Aorta (tissue), 5 donors: ENCODE data around the gene ALOX12. TPM values are rescaled to one million over a fixed set of nuclear protein-coding genes. Genes with fewer than 3 reads are reported as not detected.

Source experiments
- ATAC-seq: fragments of 200-7000 bp; cut with Tn5 transposase; one replicate; pipeline ENCODE4 v1.9.1; 2022; ENCODE audit warnings: moderate library complexity; ENCODE audit not compliant: low FRiP score
- DNase-seq, 2 donors: peaks; one replicate each; pipeline ENCODE4 v3.0.0-alpha.2; 2020
- H3K27ac ChIP-seq, 2 donors: one replicate each; pipeline ENCODE4 v1.5.1; 2013; ENCODE audit warnings: low read length in 2 of 2, mild to moderate bottlenecking in 2 of 2, moderate library complexity in 2 of 2, control low read depth in 1 of 2, inconsistent platforms in 1 of 2, low read depth in 1 of 2
- H3K27me3 ChIP-seq, 2 donors: one replicate each; pipeline ENCODE4 v1.6.1; 2013; ENCODE audit warnings: control low read depth in 1 of 2, low read length in 1 of 2, mild to moderate bottlenecking in 1 of 2, moderate library complexity in 1 of 2; ENCODE audit not compliant: insufficient read depth in 2 of 2, control insufficient read depth in 1 of 2
- H3K36me3 ChIP-seq, 2 donors: one replicate each; pipeline ENCODE4 v1.6.1; 2013; ENCODE audit warnings: control low read depth in 1 of 2, low read length in 1 of 2, mild to moderate bottlenecking in 1 of 2; ENCODE audit not compliant: insufficient read depth in 2 of 2, control insufficient read depth in 1 of 2
- H3K4me1 ChIP-seq, 2 donors: one replicate each; pipeline ENCODE4 v1.6.1; 2013; ENCODE audit warnings: low read length in 2 of 2, control low read depth in 1 of 2, mild to moderate bottlenecking in 1 of 2, moderate library complexity in 1 of 2; ENCODE audit not compliant: insufficient read depth in 2 of 2, control insufficient read depth in 1 of 2
- H3K4me3 ChIP-seq, 2 donors: one replicate each; pipeline ENCODE4 v1.5.1; 2013; ENCODE audit warnings: low read length in 2 of 2, control low read depth in 1 of 2, mild to moderate bottlenecking in 1 of 2
- H3K9me3 ChIP-seq: one replicate; pipeline ENCODE4 v1.6.1; 2013; ENCODE audit warnings: mild to moderate bottlenecking, low read length; ENCODE audit not compliant: control insufficient read depth
- WGBS, 2 donors: extraction: QIAGEN DNeasy Blood & Tissue Kit; methylation state at CpG; one replicate each; pipeline ENCODE4 v1.1.7; 2013; 5-methylcytosine and 5-hydroxymethylcytosine counted together
- intact Hi-C, 2 donors: fragments of 100-400 bp; cut with DNase I; formaldehyde crosslinking; loops; one replicate each; pipeline versions ENCODE4 v1.14.2 to v1.15.0; 2022
- polyA plus RNA-seq, 2 donors: library from polyadenylated mRNA; stranded (reverse); fragments of 200-250 nt; gene quantifications; one replicate each; pipeline ENCODE4 v1.2.3, GENCODE V29; 2013
- total RNA-seq, 2 donors: library from RNA; stranded (reverse); fragmentation: NEBNext Ultra II Directional; extraction: Animal tissue kit (Norgen Biotek cat#: 25700); gene quantifications; one replicate each; pipeline ENCODE4 v1.2.1, GENCODE V29; 2021
- donor health status: healthy with polysubstance abuse.
- donor health status: Bipolar disorder and iron deficiency.
- donor health status: DM: no; HTN: no; CAD: no.
- donor health status: DM: no; HTN: no; CAD: no.
- donor health status: DM: yes; HTN: yes; CAD: no.

The ALOX12 gene
- total and polyA plus RNA-seq, 4 donors: not detected

GRCh38 chr17:7018331-7018964 is 22.6 kb downstream of the ALOX12 start:
- H3K4me1 ChIP-seq: peaks cover 0 to 3% of the 10 kb centered on the region in 2 donors
- no peaks in the 10 kb centered on the region for H3K9me3 ChIP-seq
- peak overlapping the region; percentile 59 to 89 for H3K4me3 ChIP-seq
- WGBS, 2 donors: 33 to 40% methylated on average over 8 to 10 of the region's 10 CpGs
- intact Hi-C loops: no loop called here
- no peaks in the 10 kb centered on the region for H3K27me3 ChIP-seq
- H3K36me3 ChIP-seq: no peaks in the 10 kb centered on the region
- peak overlapping the region; percentile 59 to 85 for H3K27ac ChIP-seq
- DNase-seq: peak; percentile 84 to 87
- ATAC-seq: no peak

- peak in 1 of 2 donors; percentile 77 for DNase-seq
- no peak for ATAC-seq
- H3K4me3 ChIP-seq: peak overlapping the region; percentile 59 to 89
- H3K9me3 ChIP-seq: no peaks in the 10 kb centered on the region
- H3K27ac ChIP-seq: peak overlapping the region; percentile 59 to 65
- intact Hi-C loops: no loop called here
- H3K27me3 ChIP-seq: no peaks in the 10 kb centered on the region
- WGBS, 2 donors: 7 to 11% methylated on average over 10 of the region's 10 CpGs
- no peaks in the 10 kb centered on the region for H3K36me3 ChIP-seq
- H3K4me1 ChIP-seq: peaks cover 0 to 3% of the 10 kb centered on the region in 2 donors
Measured at GRCh38 chr17:7019367-7019766, 23.5 kb downstream of the ALOX12 start.

- no peak for ATAC-seq
- intact Hi-C loops: loop anchor here in 1 of 2 donors (5.0 kb wide), 1 partner anchor 108 kb away; no protein-coding TSS in a partner anchor
- Histone ChIP-seq H3K9me3 (no peaks in the 10 kb centered on the region), H3K27ac (peak overlapping the region; percentile 6 to 59), H3K36me3 (no peaks in the 10 kb centered on the region), H3K4me3 (peak overlapping the region; percentile 59 to 89), H3K4me1 (peaks cover 0 to 3% of the 10 kb centered on the region in 2 donors), H3K27me3 (no peaks in the 10 kb centered on the region)
- DNase-seq: peak in 1 of 2 donors; percentile 83
- 6 to 11% methylated on average over 12 to 16 of the region's 16 CpGs for WGBS, 2 donors
Measured at GRCh38 chr17:7019839-7020519, 24.1 kb downstream of the ALOX12 start.

GRCh38 chr17:7020894-7021664 is 25.2 kb downstream of the ALOX12 start:
- Histone ChIP-seq H3K36me3 (no peaks in the 10 kb centered on the region), H3K4me1 (no peaks in the 10 kb centered on the region), H3K9me3 (no peaks in the 10 kb centered on the region), H3K27me3 (no peaks in the 10 kb centered on the region), H3K27ac (no peak overlapping the region), H3K4me3 (no peak overlapping the region)
- DNase-seq (no peak), ATAC-seq (no peak)
- intact Hi-C loops: loop anchor here in 1 of 2 donors (5.0 kb wide), 1 partner anchor 109 kb away; no protein-coding TSS in a partner anchor
- WGBS, 2 donors: 65 to 69% methylated on average over 11 of the region's 11 CpGs

- 2 to 3% methylated on average over 51 to 53 of the region's 53 CpGs for WGBS, 2 donors
- Histone ChIP-seq H3K27ac (no peak overlapping the region), H3K9me3 (no peaks in the 10 kb centered on the region), H3K36me3 (no peaks in the 10 kb centered on the region), H3K4me3 (no peak overlapping the region), H3K27me3 (no peaks in the 10 kb centered on the region), H3K4me1 (no peaks in the 10 kb centered on the region)
- peak; percentile 84 to 94 for DNase-seq
- ATAC-seq: peak; percentile 88
- intact Hi-C loops: loop anchor here in 1 of 2 donors (5.0 kb wide), 1 partner anchor 110 kb away; no protein-coding TSS in a partner anchor
Measured at GRCh38 chr17:7021993-7022778, 26.3 kb downstream of the ALOX12 start.

- DNase-seq (peak in 1 of 2 donors; percentile 77), ATAC-seq (no peak)
- WGBS, 2 donors: 6 to 9% methylated on average over 46 to 47 of the region's 47 CpGs
- Histone ChIP-seq H3K27me3 (no peaks in the 10 kb centered on the region), H3K27ac (no peak within 1 kb of the TSS), H3K36me3 (no peaks in the 10 kb centered on the region), H3K9me3 (no peaks in the 10 kb centered on the region), H3K4me3 (no peak within 1 kb of the TSS), H3K4me1 (no peaks in the 10 kb centered on the region)
- intact Hi-C loops: loop anchor here in 1 of 2 donors (5.0 kb wide), 1 partner anchor 111 kb away; no protein-coding TSS in a partner anchor
Measured at GRCh38 chr17:7022781-7023571, 27.1 kb downstream of the ALOX12 start, which contains the start of gene BCL6B. TSS of gene BCL6B (plus strand) at chr17:7023050. CDS start at chr17:7023672, 622 bp downstream.

- H3K4me3 ChIP-seq: no peak overlapping the region
- intact Hi-C loops: loop anchor here in 1 of 2 donors (5.0 kb wide), 1 partner anchor 111 kb away; no protein-coding TSS in a partner anchor
- WGBS, 2 donors: 33% methylated on average over 47 to 51 of the region's 51 CpGs
- peak; percentile 94 to 98 for DNase-seq
- ATAC-seq: peak; percentile 79
- no peaks in the 10 kb centered on the region for H3K9me3 ChIP-seq
- H3K27me3 ChIP-seq: no peaks in the 10 kb centered on the region
- H3K4me1 ChIP-seq: no peaks in the 10 kb centered on the region
- no peaks in the 10 kb centered on the region for H3K36me3 ChIP-seq
- no peak overlapping the region for H3K27ac ChIP-seq
Measured at GRCh38 chr17:7023576-7024401, 27.9 kb downstream of the ALOX12 start.
